ENCODE data around the gene ADAM33.

Gene ADAM33

GRCh38 chr20:3696200-3696599 lies 14.4 kb upstream of the ADAM33 start:
- DNase-seq (ENCODE audit: low read depth in 2 of 2) = peak in 1 of 2 donors; percentile 28
- no peak overlapping the region for H3K4me3 ChIP-seq (replicated peaks in 1 of 2; ENCODE audit: low read depth in 2 of 2, low read length in 2 of 2)
- peak; percentile 57 for TF ChIP-seq CTCF (IDR thresholded peaks at IDR 0.05; ENCODE audit: low read depth, low read length)

GRCh38 chr20:3694864-3695263 lies 13.1 kb upstream of the ADAM33 start:
- no peak overlapping the region for H3K4me3 ChIP-seq (replicated peaks in 1 of 2; ENCODE audit: low read depth in 2 of 2, low read length in 2 of 2)
- no peak for DNase-seq (ENCODE audit: low read depth in 2 of 2)
- no peak for TF ChIP-seq CTCF (IDR thresholded peaks at IDR 0.05; ENCODE audit: low read depth, low read length)

DNA sequence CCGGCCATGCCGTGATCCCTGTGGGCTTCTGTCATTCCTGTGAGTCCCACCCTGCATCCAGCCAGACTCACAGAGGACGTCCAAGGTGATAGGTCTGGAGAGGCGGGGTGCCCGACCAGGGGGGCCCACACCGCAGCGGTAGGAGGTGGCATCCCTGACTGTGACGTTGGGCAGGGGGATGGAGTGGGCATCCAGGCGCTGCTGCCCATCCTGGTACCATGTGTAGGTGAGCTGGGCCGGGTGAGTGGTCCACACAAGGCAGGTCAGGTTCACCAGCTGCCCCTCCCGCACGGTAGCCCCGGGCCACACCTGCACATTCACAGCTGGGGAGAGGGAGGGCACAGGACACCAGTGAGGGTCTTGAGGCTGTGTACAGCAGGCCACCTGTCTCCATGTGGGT lies 11.6 kb upstream of the ADAM33 start:
- no peak for TF ChIP-seq CTCF (IDR thresholded peaks at IDR 0.05; ENCODE audit: low read depth, low read length)
- H3K4me3 ChIP-seq (replicated peaks in 1 of 2; ENCODE audit: low read depth in 2 of 2, low read length in 2 of 2) = no peak overlapping the region
- DNase-seq (ENCODE audit: low read depth in 2 of 2) = no peak

GRCh38 chr20:3692706-3693294 lies 11.0 kb upstream of the ADAM33 start:
- no peak overlapping the region for H3K4me3 ChIP-seq (replicated peaks in 1 of 2; ENCODE audit: low read depth in 2 of 2, low read length in 2 of 2)
- no peak for DNase-seq (ENCODE audit: low read depth in 2 of 2)
- no peak for TF ChIP-seq CTCF (IDR thresholded peaks at IDR 0.05; ENCODE audit: low read depth, low read length)

- DNase-seq (ENCODE audit: low read depth in 2 of 2) = no peak
- TF ChIP-seq CTCF (IDR thresholded peaks at IDR 0.05; ENCODE audit: low read depth, low read length) = no peak
- no peak overlapping the region for H3K4me3 ChIP-seq (replicated peaks in 1 of 2; ENCODE audit: low read depth in 2 of 2, low read length in 2 of 2)
These were observed 10.1 kb upstream of the ADAM33 start for GRCh38 chr20:3691897-3692296.

DNA sequence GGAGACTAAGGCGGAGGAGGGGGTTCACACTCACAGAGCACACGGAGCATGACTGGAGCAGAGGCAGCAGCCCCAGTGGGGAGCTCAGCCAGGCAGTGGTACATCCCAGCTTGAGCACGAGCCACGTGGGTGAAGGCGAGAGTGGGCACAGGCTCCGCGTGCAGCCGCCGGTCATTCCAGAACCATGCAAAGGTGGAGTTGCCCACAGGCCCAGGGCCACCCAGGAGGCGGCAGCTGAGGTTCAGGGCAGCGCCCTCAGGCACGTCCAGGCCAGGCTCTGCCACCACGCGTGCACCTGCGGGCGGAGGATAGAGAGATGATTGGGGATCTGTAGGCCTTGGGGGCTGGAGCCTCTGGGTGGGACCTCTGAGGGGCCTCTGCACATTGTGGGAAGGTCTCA lies 9.5 kb upstream of the ADAM33 start:
- no peak for DNase-seq (ENCODE audit: low read depth in 2 of 2)
- no peak overlapping the region for H3K4me3 ChIP-seq (replicated peaks in 1 of 2; ENCODE audit: low read depth in 2 of 2, low read length in 2 of 2)
- TF ChIP-seq CTCF (IDR thresholded peaks at IDR 0.05; ENCODE audit: low read depth, low read length) = no peak

GRCh38 chr20:3690413-3690812 lies 8.6 kb upstream of the ADAM33 start:
- no peak for DNase-seq (ENCODE audit: low read depth in 2 of 2)
- TF ChIP-seq CTCF (IDR thresholded peaks at IDR 0.05; ENCODE audit: low read depth, low read length) = no peak
- no peak overlapping the region for H3K4me3 ChIP-seq (replicated peaks in 1 of 2; ENCODE audit: low read depth in 2 of 2, low read length in 2 of 2)
